IMR-90 (cell line): ENCODE measurements around the gene CACNA1I. TPM values are rescaled to one million over a fixed set of nuclear protein-coding genes. Genes with fewer than 3 reads are reported as not detected.

Experiments used
- ATAC-seq: fragments of 200-7000 bp; cut with Tn5 transposase; 2 replicates; pipeline ENCODE4 v1.9.1; 2020; ENCODE audit warnings: low read depth, mild to moderate bottlenecking, moderate library complexity
- BruUV-seq: library from RNA; stranded (reverse); fragments of 400-500 nt; replicated peaks from 2 replicates; lab custom pipeline; 2021; lab: Mats Ljungman, UMichigan
- CTCF ChIA-PET: fragments of 300-600 bp; formaldehyde crosslinking; extraction: SDS; loops from one replicate; lab custom pipeline; 2021; ENCODE audit warnings: antibody characterized with exemption; lab: Yijun Ruan, JAX
- POLR2A ChIA-PET: fragments of 300-600 bp; sonication (Branson Sonifier 250); formaldehyde crosslinking; loops from one replicate; lab custom pipeline; 2022; ENCODE audit warnings: antibody characterized with exemption; ENCODE audit not compliant: unreplicated experiment; lab: Charles Lee
- DNase-seq: peaks from one replicate; pipeline ENCODE4 v3.0.0; 2013
- H2AFZ ChIP-seq: replicated peaks from 2 replicates; pipeline ENCODE3; 2013; ENCODE audit warnings: low read length, mild to moderate bottlenecking; ENCODE audit not compliant: poor library complexity
- H2AK5ac ChIP-seq: 2 replicates; pipeline ENCODE4 v1.6.1; 2013; ENCODE audit warnings: low read depth, low read length, inconsistent platforms
- H2AK9ac ChIP-seq: replicated peaks from 2 replicates; pipeline ENCODE3; 2013; ENCODE audit warnings: mild to moderate bottlenecking, low read depth, low read length, moderate library complexity; ENCODE audit not compliant: poor library complexity
- H2BK120ac ChIP-seq: 2 replicates; pipeline ENCODE4 v1.6.1; 2013; ENCODE audit warnings: low read depth, low read length, inconsistent platforms
- H2BK15ac ChIP-seq: 3 replicates; pipeline ENCODE4 v1.6.1; 2013; ENCODE audit warnings: low read depth, low read length, inconsistent platforms
- H2BK20ac ChIP-seq: 2 replicates; pipeline ENCODE4 v1.6.1; 2013; ENCODE audit warnings: low read depth, mild to moderate bottlenecking, inconsistent platforms, low read length, moderate library complexity
- H2BK5ac ChIP-seq: 2 replicates; pipeline ENCODE4 v1.6.1; 2013; ENCODE audit warnings: mild to moderate bottlenecking, low read depth, low read length, inconsistent platforms; ENCODE audit not compliant: poor library complexity, severe bottlenecking
- H3K14ac ChIP-seq: replicated peaks from 2 replicates; pipeline ENCODE4 v1.6.1; 2013; ENCODE audit warnings: low read depth, low read length, inconsistent platforms
- H3K18ac ChIP-seq: 2 replicates; pipeline ENCODE4 v1.6.1; 2013; ENCODE audit warnings: low read depth, low read length, control low read depth
- H3K23ac ChIP-seq: 2 replicates; pipeline ENCODE4 v1.6.1; 2013; ENCODE audit warnings: low read depth, low read length, inconsistent platforms
- H3K27ac ChIP-seq: 2 replicates; pipeline ENCODE4 v1.5.1; 2013; ENCODE audit warnings: mild to moderate bottlenecking, control low read depth, low read length; ENCODE audit not compliant: insufficient read depth
- H3K27me3 ChIP-seq: 2 replicates; pipeline ENCODE4 v1.6.1; 2013; ENCODE audit warnings: low read length; ENCODE audit not compliant: control insufficient read depth, insufficient read depth
- H3K36me3 ChIP-seq: 2 replicates; pipeline ENCODE4 v1.6.1; 2013; ENCODE audit warnings: low read length, mixed read lengths; ENCODE audit not compliant: control insufficient read depth, insufficient read depth
- H3K4ac ChIP-seq: 2 replicates; pipeline ENCODE4 v1.6.1; 2013; ENCODE audit warnings: low read depth, low read length, inconsistent platforms
- H3K4me1 ChIP-seq: 2 replicates; pipeline ENCODE4 v1.6.1; 2013; ENCODE audit warnings: low read length, mixed read lengths; ENCODE audit not compliant: control insufficient read depth, insufficient read depth
- H3K4me2 ChIP-seq: 2 replicates; pipeline ENCODE4 v1.6.1; 2013; ENCODE audit warnings: low read depth, mild to moderate bottlenecking, control low read depth, low read length, moderate library complexity
- H3K4me3 ChIP-seq: 2 replicates; pipeline ENCODE4 v1.5.1; 2013; ENCODE audit warnings: low read depth, mild to moderate bottlenecking, control low read depth, low read length, moderate library complexity; ENCODE audit not compliant: insufficient read depth
- H3K56ac ChIP-seq: 2 replicates; pipeline ENCODE4 v1.6.1; 2013; ENCODE audit warnings: low read length, inconsistent platforms; ENCODE audit not compliant: insufficient read depth; ENCODE audit errors: extremely low read depth
- H3K79me1 ChIP-seq, 2 experiments: 2 replicates each; pipeline ENCODE4 v1.6.1; 2013; ENCODE audit warnings: low read length in 2 of 2, inconsistent platforms in 1 of 2, low read depth in 1 of 2
- H3K9ac ChIP-seq: 2 replicates; pipeline ENCODE4 v1.6.1; 2013; ENCODE audit warnings: low read depth, low read length, control low read depth
- H3K9me1 ChIP-seq: 2 replicates; pipeline ENCODE4 v1.6.1; 2013; ENCODE audit warnings: low read length, inconsistent platforms; ENCODE audit not compliant: insufficient read depth
- H3K9me3 ChIP-seq: 2 replicates; pipeline ENCODE4 v1.6.1; 2013; ENCODE audit warnings: low read length; ENCODE audit not compliant: control insufficient read depth, insufficient read depth
- H4K20me1 ChIP-seq: 2 replicates; pipeline ENCODE4 v1.6.1; 2013; ENCODE audit warnings: low read length, inconsistent platforms; ENCODE audit not compliant: insufficient read depth
- H4K5ac ChIP-seq: 2 replicates; pipeline ENCODE4 v1.6.1; 2013; ENCODE audit warnings: mild to moderate bottlenecking, low read depth, low read length, control low read depth
- H4K8ac ChIP-seq, 2 experiments: 2 replicates each; pipeline ENCODE4 v1.6.1; 2013; ENCODE audit warnings: low read depth in 2 of 2, low read length in 2 of 2, control low read depth in 1 of 2, inconsistent platforms in 1 of 2
- H4K91ac ChIP-seq: 2 replicates; pipeline ENCODE4 v1.6.1; 2013; ENCODE audit warnings: low read depth, low read length, inconsistent platforms; ENCODE audit not compliant: insufficient read depth
- BHLHE40 ChIP-seq: fragments of 150-350 bp; IDR thresholded peaks from 2 replicates; pipeline ENCODE4 v1.6.1; 2016; ENCODE audit warnings: mild to moderate bottlenecking, low read depth, low read length
- CEBPB ChIP-seq: IDR thresholded peaks from 2 replicates; pipeline ENCODE4 v1.6.1; 2012; ENCODE audit warnings: low read depth, low read length, improper control_type of control experiment
- CHD1 ChIP-seq: IDR thresholded peaks from 2 replicates; pipeline ENCODE4 v1.6.1; 2012; ENCODE audit warnings: low read depth, low read length, improper control_type of control experiment
- CTCF ChIP-seq: conservative IDR thresholded peaks from 2 replicates; pipeline ENCODE4 v1.5.1; 2012; ENCODE audit warnings: mild to moderate bottlenecking, low read depth, low read length, improper control_type of control experiment
- FOS ChIP-seq: fragments of 150-350 bp; IDR thresholded peaks from 2 replicates; pipeline ENCODE4 v1.6.1; 2016; ENCODE audit warnings: low read depth, low read length
- MAFK ChIP-seq: IDR thresholded peaks from 2 replicates; pipeline ENCODE4 v1.6.1; 2012; ENCODE audit warnings: low read depth, low read length, improper control_type of control experiment
- MXI1 ChIP-seq: IDR thresholded peaks from 2 replicates; pipeline ENCODE4 v1.6.1; 2012; ENCODE audit warnings: low read depth, mild to moderate bottlenecking, low read length, moderate library complexity, borderline replicate concordance
- NFE2L2 ChIP-seq: fragments of 150-350 bp; IDR thresholded peaks from 2 replicates; pipeline ENCODE4 v1.6.1; 2016; ENCODE audit warnings: low read depth, mild to moderate bottlenecking, low read length
- RCOR1 ChIP-seq: IDR thresholded peaks from 2 replicates; pipeline ENCODE4 v1.6.1; 2012; ENCODE audit warnings: mild to moderate bottlenecking, low read length, improper control_type of control experiment; ENCODE audit not compliant: insufficient replicate concordance
- RFX5 ChIP-seq: IDR thresholded peaks from 2 replicates; pipeline ENCODE4 v1.8.0; 2012; ENCODE audit warnings: low read depth, mild to moderate bottlenecking, low read length, moderate library complexity
- USF2 ChIP-seq: fragments of 150-350 bp; IDR thresholded peaks from 2 replicates; pipeline ENCODE4 v1.6.1; 2017; ENCODE audit warnings: mild to moderate bottlenecking, antibody characterized with exemption, low read length, low read depth
- WGBS, 2 experiments: methylation state at CpG; one replicate each; pipeline versions ENCODE4 v1.1.5 to v1.1.7; 2013; ENCODE audit warnings: missing lambda C conversion rate in 2 of 2; ENCODE audit not compliant: insufficient read length in 1 of 2; ENCODE audit errors: extremely low coverage in 2 of 2; 5-methylcytosine and 5-hydroxymethylcytosine counted together
- dilution Hi-C: fragments of 300-500 bp; cut with HindIII; formaldehyde crosslinking; loops from one replicate; pipeline ENCODE4 v1.14.3; 2018; ENCODE audit warnings: low sequenced_read_pairs; ENCODE audit not compliant: unreplicated experiment
- in situ Hi-C: fragments of 300-500 bp; cut with MboI; formaldehyde crosslinking; loops from 3 replicates; pipeline ENCODE4 v1.14.3; 2019; ENCODE audit warnings: low sequenced_read_pairs, inconsistent platforms, mixed read lengths
- intact Hi-C: fragments of 100-400 bp; cut with micrococcal nuclease; formaldehyde crosslinking; loops from 2 replicates; pipeline ENCODE4 v1.10.0; 2022
- polyA plus RNA-seq, 3 experiments: library from polyadenylated mRNA; depleted of rRNA; stranded (reverse); fragments of >200 nt; gene quantifications; 2 replicates each; pipeline ENCODE4 v1.2.3, GENCODE V29; 2012; ENCODE audit warnings: low replicate concordance in 1 of 3
- total RNA-seq: library from RNA; depleted of rRNA; stranded (reverse); fragments of >200 nt; gene quantifications from 2 replicates; pipeline ENCODE4 v1.2.3, GENCODE V29; 2012
- TF ChIP-seq, protein P1 (sequence below): fragments of 150-350 bp; IDR thresholded peaks from 2 replicates; pipeline ENCODE4 v1.6.1; 2016; ENCODE audit warnings: low read depth, mild to moderate bottlenecking, low read length, moderate library complexity, borderline replicate concordance

CACNA1I gene
- total and polyA plus RNA-seq, 2 of the 4 experiments (the other 2 are of a cell fraction) = under 0.01 to 0.02 TPM

DNA sequence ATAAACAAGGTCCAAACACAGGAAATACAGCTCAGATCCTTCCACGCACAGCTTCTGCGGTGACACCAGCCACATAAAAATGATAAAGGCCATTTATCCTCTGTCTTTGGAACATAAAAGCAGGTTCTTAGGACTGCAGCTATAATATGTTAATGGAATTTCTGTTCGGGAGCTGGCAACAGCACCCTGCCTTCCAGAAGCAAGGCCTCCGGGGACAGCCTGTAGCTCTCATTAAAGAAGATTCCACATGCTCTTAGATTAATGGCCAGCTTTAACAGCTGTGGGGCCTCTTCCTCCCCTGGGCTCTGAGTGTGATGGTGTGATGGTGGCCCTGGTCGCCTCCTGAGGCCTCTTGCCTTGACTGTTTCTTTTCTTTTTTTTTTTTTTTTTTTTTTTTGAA is 137.3 kb downstream of the CACNA1I start:
- no peak overlapping the region for H3K56ac ChIP-seq
- H2AK5ac ChIP-seq = no peak overlapping the region
- no peak overlapping the region for H3K4ac ChIP-seq
- ChIA-PET CTCF (no interaction called here), POLR2A (no interaction called here)
- no peak overlapping the region for H2BK120ac ChIP-seq
- ATAC-seq = no peak
- H3K4me3 ChIP-seq = no peak overlapping the region
- in situ Hi-C loops (no loop called here), intact Hi-C loops (no loop called here), dilution Hi-C loops (no loop called here)
- no peaks in the 10 kb centered on the region for H3K79me1 ChIP-seq
- H3K23ac ChIP-seq = no peak overlapping the region
- no peak overlapping the region for H3K18ac ChIP-seq
- no peaks in the 10 kb centered on the region for H3K9me1 ChIP-seq
- H2AFZ ChIP-seq = no peak overlapping the region
- H3K9me3 ChIP-seq = no peaks in the 10 kb centered on the region
- no peak overlapping the region for H4K8ac ChIP-seq
- no peak overlapping the region for H3K4me2 ChIP-seq
- H2BK20ac ChIP-seq = no peak overlapping the region
- no peak overlapping the region for H3K9ac ChIP-seq
- H2AK9ac ChIP-seq = no peak overlapping the region
- no peak overlapping the region for H2BK5ac ChIP-seq
- peaks cover 60% of the 10 kb centered on the region for H3K27me3 ChIP-seq
- no peaks in the 10 kb centered on the region for H4K20me1 ChIP-seq
- H3K4me1 ChIP-seq = peaks cover 6% of the 10 kb centered on the region; the same call in 1 of the 2 replicates
- no peak overlapping the region for H2BK15ac ChIP-seq
- no peak for DNase-seq
- H4K5ac ChIP-seq = no peak overlapping the region
- WGBS, 2 experiments = 100% methylated on average over 2 of the region's 5 CpGs; no CpG with 5 or more reads in 1 of the 2 experiments
- no peaks in the 10 kb centered on the region for H3K36me3 ChIP-seq
- H3K14ac ChIP-seq = no peak overlapping the region
- no peak overlapping the region for H3K27ac ChIP-seq
- H4K91ac ChIP-seq = no peak overlapping the region
- no peak for TF ChIP-seq CTCF
- no peak for TF ChIP-seq BHLHE40
- no peak for TF ChIP-seq USF2
- TF ChIP-seq, protein P1, sequence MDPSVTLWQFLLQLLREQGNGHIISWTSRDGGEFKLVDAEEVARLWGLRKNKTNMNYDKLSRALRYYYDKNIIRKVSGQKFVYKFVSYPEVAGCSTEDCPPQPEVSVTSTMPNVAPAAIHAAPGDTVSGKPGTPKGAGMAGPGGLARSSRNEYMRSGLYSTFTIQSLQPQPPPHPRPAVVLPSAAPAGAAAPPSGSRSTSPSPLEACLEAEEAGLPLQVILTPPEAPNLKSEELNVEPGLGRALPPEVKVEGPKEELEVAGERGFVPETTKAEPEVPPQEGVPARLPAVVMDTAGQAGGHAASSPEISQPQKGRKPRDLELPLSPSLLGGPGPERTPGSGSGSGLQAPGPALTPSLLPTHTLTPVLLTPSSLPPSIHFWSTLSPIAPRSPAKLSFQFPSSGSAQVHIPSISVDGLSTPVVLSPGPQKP = no peak
- no peak for TF ChIP-seq RCOR1
- no peak for TF ChIP-seq CEBPB
- no peak for TF ChIP-seq MAFK
- no peak for TF ChIP-seq CHD1
- TF ChIP-seq FOS = no peak
- no peak for TF ChIP-seq MXI1
- TF ChIP-seq RFX5 = no peak
- TF ChIP-seq NFE2L2 = no peak
- BruUV-seq = no TSS peak
